HG03095 (cell line): Measurements from ENCODE around the gene ZNF283.

ENCODE experiments used
- ATAC-seq: cut with Tn5 transposase; IDR thresholded peaks from one replicate; pipeline ENCODE4 v1.9.1; 2021; ENCODE audit warnings: moderate library complexity; ENCODE audit not compliant: unreplicated experiment

The ZNF283 gene

GRCh38 chr19:43826787-43827754, at the start of gene ZNF283:
TSS of gene ZNF283 (plus strand) at chr19:43827321. CDS start at chr19:43833505, 6,184 bp downstream.
- ATAC-seq = no peak

GRCh38 chr19:43778651-43779050, 48.5 kb upstream of the ZNF283 start:
- ATAC-seq = no peak

GRCh38 chr19:43779147-43779819, 47.8 kb upstream of the ZNF283 start:
- ATAC-seq = no peak

- no peak for ATAC-seq
Observed at GRCh38 chr19:43779820-43780219, 47.3 kb upstream of the ZNF283 start.

GRCh38 chr19:43780706-43781525, 46.2 kb upstream of the ZNF283 start, which contains the start of gene KCNN4:
TSS of gene KCNN4 (minus strand) at chr19:43780973. CDS start at chr19:43780861, 112 bp downstream.
- no peak for ATAC-seq

- ATAC-seq = no peak
Observed at GRCh38 chr19:43781630-43782310, 45.4 kb upstream of the ZNF283 start.

GRCh38 chr19:43782311-43782660, 44.8 kb upstream of the ZNF283 start:
- ATAC-seq = no peak

- no peak for ATAC-seq
Observed at GRCh38 chr19:43782689-43783231, 44.4 kb upstream of the ZNF283 start.

- no peak for ATAC-seq
Observed at GRCh38 chr19:43783636-43784035, 43.5 kb upstream of the ZNF283 start.

GRCh38 chr19:43784241-43784980, 42.7 kb upstream of the ZNF283 start:
- no peak for ATAC-seq

GRCh38 chr19:43784981-43785808, 41.9 kb upstream of the ZNF283 start:
- no peak for ATAC-seq

- ATAC-seq = no peak
Observed at GRCh38 chr19:43786665-43787064, 40.5 kb upstream of the ZNF283 start.

GRCh38 chr19:43789029-43789428, 38.1 kb upstream of the ZNF283 start:
- no peak for ATAC-seq

- no peak for ATAC-seq
Observed at GRCh38 chr19:43790587-43790986, 36.5 kb upstream of the ZNF283 start.

GRCh38 chr19:43797118-43797517, 30.0 kb upstream of the ZNF283 start:
- no peak for ATAC-seq

GRCh38 chr19:43797556-43797955, 29.6 kb upstream of the ZNF283 start:
- no peak for ATAC-seq

GRCh38 chr19:43798026-43798545, 29.0 kb upstream of the ZNF283 start:
- ATAC-seq = no peak
